ENCODE measurements around the gene HIRA. TPM values are rescaled to one million over a fixed set of nuclear protein-coding genes. Genes with fewer than 3 reads are reported as not detected.

The HIRA gene
- total and polyA plus RNA-seq, 9 of the 15 experiments (the other 6 are each of a cell fraction or from before 2014, with no cell fraction given): 0.96 to 132 (median 58.4) TPM

DNA sequence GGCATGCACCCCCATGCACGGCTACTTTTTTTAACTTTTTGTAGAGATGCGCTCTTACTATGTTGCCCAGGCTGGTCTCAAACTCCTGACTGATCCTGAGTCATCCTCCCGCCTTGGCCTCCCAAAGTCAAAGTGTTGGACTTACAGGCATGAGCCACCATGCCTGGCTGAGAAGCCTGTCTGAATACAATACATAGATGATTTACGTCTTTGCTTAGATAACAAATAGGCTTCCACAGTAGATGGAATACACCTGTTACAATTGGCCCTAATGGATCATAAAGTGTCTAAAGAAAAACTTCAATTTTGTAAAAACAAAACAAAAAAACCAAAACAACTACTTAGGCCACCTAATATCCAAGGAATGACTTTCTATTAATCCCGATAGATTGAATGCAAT is 127.0 kb downstream of the HIRA start (continued):
- TF ChIP-seq, protein P1, sequence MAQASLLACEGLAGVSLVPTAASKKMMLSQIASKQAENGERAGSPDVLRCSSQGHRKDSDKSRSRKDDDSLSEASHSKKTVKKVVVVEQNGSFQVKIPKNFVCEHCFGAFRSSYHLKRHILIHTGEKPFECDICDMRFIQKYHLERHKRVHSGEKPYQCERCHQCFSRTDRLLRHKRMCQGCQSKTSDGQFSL (CRISPR knock-in tag; IDR thresholded peaks at IDR 0.05): no peak
- TF ChIP-seq, protein P1 (tag; IDR thresholded peaks at IDR 0.05): 0 out of 4 replicates have a peak, but pooled peaks of 1 of the 2 experiments have one; percentile 26
- TF ChIP-seq, protein P2, sequence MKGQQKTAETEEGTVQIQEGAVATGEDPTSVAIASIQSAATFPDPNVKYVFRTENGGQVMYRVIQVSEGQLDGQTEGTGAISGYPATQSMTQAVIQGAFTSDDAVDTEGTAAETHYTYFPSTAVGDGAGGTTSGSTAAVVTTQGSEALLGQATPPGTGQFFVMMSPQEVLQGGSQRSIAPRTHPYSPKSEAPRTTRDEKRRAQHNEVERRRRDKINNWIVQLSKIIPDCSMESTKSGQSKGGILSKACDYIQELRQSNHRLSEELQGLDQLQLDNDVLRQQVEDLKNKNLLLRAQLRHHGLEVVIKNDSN (CRISPR knock-in tag; IDR thresholded peaks at IDR 0.05): 0 out of 2 replicates have a peak, but pooled peaks have one; percentile 16
- peak; percentile 83 for TF ChIP-seq MEIS2 (IDR thresholded peaks at IDR 0.05; ENCODE audit: partially characterized antibody)
- no peak for TF ChIP-seq ZSCAN29 (IDR thresholded peaks at IDR 0.05)
- no peak for TF ChIP-seq CHD1 (IDR thresholded peaks at IDR 0.05; ENCODE audit: low read length)
- no peak for TF ChIP-seq JUN (IDR thresholded peaks at IDR 0.05; ENCODE audit: borderline replicate concordance, low read depth, low read length)
- TF ChIP-seq JUN (CRISPR knock-in tag; IDR thresholded peaks at IDR 0.05; ENCODE audit: borderline replicate concordance): no peak
- no peak for TF ChIP-seq RBM17 (IDR thresholded peaks at IDR 0.05; ENCODE audit: borderline replicate concordance, low read depth, low read length)
- TF ChIP-seq ZNF766 (CRISPR knock-in tag; conservative IDR thresholded peaks at IDR 0.05): no peak
- no peak for TF ChIP-seq ATF6 (CRISPR knock-in tag; IDR thresholded peaks at IDR 0.05)
- TF ChIP-seq, protein P3, sequence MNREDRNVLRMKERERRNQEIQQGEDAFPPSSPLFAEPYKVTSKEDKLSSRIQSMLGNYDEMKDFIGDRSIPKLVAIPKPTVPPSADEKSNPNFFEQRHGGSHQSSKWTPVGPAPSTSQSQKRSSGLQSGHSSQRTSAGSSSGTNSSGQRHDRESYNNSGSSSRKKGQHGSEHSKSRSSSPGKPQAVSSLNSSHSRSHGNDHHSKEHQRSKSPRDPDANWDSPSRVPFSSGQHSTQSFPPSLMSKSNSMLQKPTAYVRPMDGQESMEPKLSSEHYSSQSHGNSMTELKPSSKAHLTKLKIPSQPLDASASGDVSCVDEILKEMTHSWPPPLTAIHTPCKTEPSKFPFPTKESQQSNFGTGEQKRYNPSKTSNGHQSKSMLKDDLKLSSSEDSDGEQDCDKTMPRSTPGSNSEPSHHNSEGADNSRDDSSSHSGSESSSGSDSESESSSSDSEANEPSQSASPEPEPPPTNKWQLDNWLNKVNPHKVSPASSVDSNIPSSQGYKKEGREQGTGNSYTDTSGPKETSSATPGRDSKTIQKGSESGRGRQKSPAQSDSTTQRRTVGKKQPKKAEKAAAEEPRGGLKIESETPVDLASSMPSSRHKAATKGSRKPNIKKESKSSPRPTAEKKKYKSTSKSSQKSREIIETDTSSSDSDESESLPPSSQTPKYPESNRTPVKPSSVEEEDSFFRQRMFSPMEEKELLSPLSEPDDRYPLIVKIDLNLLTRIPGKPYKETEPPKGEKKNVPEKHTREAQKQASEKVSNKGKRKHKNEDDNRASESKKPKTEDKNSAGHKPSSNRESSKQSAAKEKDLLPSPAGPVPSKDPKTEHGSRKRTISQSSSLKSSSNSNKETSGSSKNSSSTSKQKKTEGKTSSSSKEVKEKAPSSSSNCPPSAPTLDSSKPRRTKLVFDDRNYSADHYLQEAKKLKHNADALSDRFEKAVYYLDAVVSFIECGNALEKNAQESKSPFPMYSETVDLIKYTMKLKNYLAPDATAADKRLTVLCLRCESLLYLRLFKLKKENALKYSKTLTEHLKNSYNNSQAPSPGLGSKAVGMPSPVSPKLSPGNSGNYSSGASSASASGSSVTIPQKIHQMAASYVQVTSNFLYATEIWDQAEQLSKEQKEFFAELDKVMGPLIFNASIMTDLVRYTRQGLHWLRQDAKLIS (CRISPR knock-in tag; IDR thresholded peaks at IDR 0.05): no peak
- TF ChIP-seq PKNOX1 (IDR thresholded peaks at IDR 0.05): peak; percentile 76
- TF ChIP-seq, protein P4, sequence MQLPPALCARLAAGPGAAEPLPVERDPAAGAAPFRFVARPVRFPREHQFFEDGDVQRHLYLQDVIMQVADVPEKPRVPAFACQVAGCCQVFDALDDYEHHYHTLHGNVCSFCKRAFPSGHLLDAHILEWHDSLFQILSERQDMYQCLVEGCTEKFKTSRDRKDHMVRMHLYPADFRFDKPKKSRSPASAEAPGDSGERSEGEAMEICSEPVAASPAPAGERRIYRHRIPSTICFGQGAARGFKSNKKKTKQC (CRISPR knock-in tag; IDR thresholded peaks at IDR 0.05): no peak
